ENCODE results near the gene SPINK4. TPM values are rescaled to one million over a fixed set of nuclear protein-coding genes. Genes with fewer than 3 reads are reported as not detected.

Gene SPINK4
- total RNA-seq, 1 experiment from 2014 or later = not detected

DNA sequence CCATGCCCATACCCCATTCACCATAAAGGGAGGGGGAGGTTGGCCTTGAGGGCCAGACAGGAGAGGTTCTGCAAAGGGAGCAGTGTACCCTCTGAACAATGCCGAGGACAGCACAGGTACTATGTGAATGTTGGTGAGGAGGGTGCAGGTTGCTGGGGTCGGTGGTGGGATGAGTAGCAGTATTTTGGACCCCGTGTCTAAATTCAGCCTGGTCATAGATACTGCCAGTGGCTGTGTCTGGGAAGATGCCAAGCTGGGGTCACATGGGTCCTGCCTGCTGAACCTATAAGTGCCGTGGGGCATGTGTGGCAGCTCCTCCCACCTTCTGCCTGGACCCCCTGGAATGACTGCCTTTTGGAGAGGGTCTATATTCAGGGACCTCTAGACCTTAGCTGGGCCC is 11.4 kb upstream of the SPINK4 start:
- Histone ChIP-seq H3K27ac (ENCODE audit: insufficient read length, low read depth, low read length) (no peak overlapping the region), H2BK20ac (ENCODE audit: low read depth, low read length, poor library complexity, severe bottlenecking) (no peak overlapping the region), H3K14ac (ENCODE audit: insufficient read depth, low read length) (no peak overlapping the region), H4K5ac (ENCODE audit: insufficient read length, low read depth, low read length) (no peak overlapping the region), H3K4me1 (ENCODE audit: insufficient read depth, low read length) (no peaks in the 10 kb centered on the region), H2BK5ac (ENCODE audit: insufficient read length, low read length) (no peak overlapping the region), H3K4ac (ENCODE audit: low read depth, low read length) (no peak overlapping the region), H3K56ac (ENCODE audit: insufficient read length, low read depth, low read length) (no peak overlapping the region), H3K9ac (ENCODE audit: extremely low read depth, insufficient read length, low read length) (no peak overlapping the region), H2BK12ac (ENCODE audit: insufficient read length, low read depth, low read length) (no peak overlapping the region), H3K23ac (ENCODE audit: insufficient read length, low read depth, low read length) (no peak overlapping the region), H3K23me2 (ENCODE audit: insufficient read length, low read depth, low read length, poor library complexity, severe bottlenecking) (no peaks in the 10 kb centered on the region), H3K27me3 (ENCODE audit: insufficient read depth, low read length) (no peaks in the 10 kb centered on the region), H3T11ph (ENCODE audit: low read length) (no peak overlapping the region), H2BK15ac (ENCODE audit: low read depth, low read length) (no peak overlapping the region), H4K8ac (replicated peaks; ENCODE audit: insufficient read length, low read depth, low read length) (no peak overlapping the region), H4K91ac (ENCODE audit: insufficient read length, low read depth, low read length) (no peak overlapping the region), H4K20me1 (ENCODE audit: control insufficient read depth, insufficient read depth, insufficient read length) (no peaks in the 10 kb centered on the region), H2BK120ac (ENCODE audit: low read depth, low read length, poor library complexity, severe bottlenecking) (no peak overlapping the region), H3K79me2 (ENCODE audit: insufficient read depth, low read length) (no peaks in the 10 kb centered on the region), H3K18ac (ENCODE audit: insufficient read length, low read depth, low read length) (no peak overlapping the region), H2AK5ac (ENCODE audit: insufficient read length, low read length) (no peak overlapping the region), H2AFZ (ENCODE audit: low read length) (no peak overlapping the region), H3K4me2 (ENCODE audit: insufficient read depth, insufficient read length, low read length) (no peak overlapping the region), H3K79me1 (ENCODE audit: insufficient read depth, low read depth, low read length, poor library complexity, severe bottlenecking) (no peaks in the 10 kb centered on the region), H3K9me3 (ENCODE audit: control insufficient read depth, low read depth, low read length) (no peaks in the 10 kb centered on the region)
- Mint-ChIP-seq H3K4me3 (no peak overlapping the region), H3K27me3 (ENCODE audit: low read depth) (peaks cover 12% of the 10 kb centered on the region), H3K9me3 (peaks cover 0 to 2% of the 10 kb centered on the region in 2 experiments; a peak in 1 of 5 replicates), H3K36me3 (ENCODE audit: insufficient read depth in 1 of 3, low read depth in 3 of 3) (no peaks in the 10 kb centered on the region), H3K4me1 (peaks cover 0 to 12% of the 10 kb centered on the region in 2 experiments; a peak in 3 of 4 replicates), H3K27ac (peak overlapping the region in 1 of 3 experiments; percentile 72; a peak in 1 of 7 replicates)
- TF ChIP-seq, protein P1, sequence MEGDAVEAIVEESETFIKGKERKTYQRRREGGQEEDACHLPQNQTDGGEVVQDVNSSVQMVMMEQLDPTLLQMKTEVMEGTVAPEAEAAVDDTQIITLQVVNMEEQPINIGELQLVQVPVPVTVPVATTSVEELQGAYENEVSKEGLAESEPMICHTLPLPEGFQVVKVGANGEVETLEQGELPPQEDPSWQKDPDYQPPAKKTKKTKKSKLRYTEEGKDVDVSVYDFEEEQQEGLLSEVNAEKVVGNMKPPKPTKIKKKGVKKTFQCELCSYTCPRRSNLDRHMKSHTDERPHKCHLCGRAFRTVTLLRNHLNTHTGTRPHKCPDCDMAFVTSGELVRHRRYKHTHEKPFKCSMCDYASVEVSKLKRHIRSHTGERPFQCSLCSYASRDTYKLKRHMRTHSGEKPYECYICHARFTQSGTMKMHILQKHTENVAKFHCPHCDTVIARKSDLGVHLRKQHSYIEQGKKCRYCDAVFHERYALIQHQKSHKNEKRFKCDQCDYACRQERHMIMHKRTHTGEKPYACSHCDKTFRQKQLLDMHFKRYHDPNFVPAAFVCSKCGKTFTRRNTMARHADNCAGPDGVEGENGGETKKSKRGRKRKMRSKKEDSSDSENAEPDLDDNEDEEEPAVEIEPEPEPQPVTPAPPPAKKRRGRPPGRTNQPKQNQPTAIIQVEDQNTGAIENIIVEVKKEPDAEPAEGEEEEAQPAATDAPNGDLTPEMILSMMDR (conservative IDR thresholded peaks at IDR 0.05) = no peak
- no peak for DNase-seq
- no CpG with 5 or more reads among the region's 4 CpGs for WGBS (ENCODE audit: extremely low coverage, insufficient read length, low lambda C conversion rate)
